CD4-positive, alpha-beta T cell treated with Interleukin-10 for 1 hour (primary cell): ENCODE data around the gene ZNF474.

Source experiments
- DNase-seq: peaks from one replicate; pipeline ENCODE4 v3.0.0-alpha.2; 2020

Gene ZNF474

GRCh38 chr5:122183098-122183787 is 53.9 kb downstream of the ZNF474 start:
- no peak for DNase-seq

GRCh38 chr5:122183788-122184170 is 54.4 kb downstream of the ZNF474 start:
- DNase-seq = no peak

GRCh38 chr5:122184676-122185255 is 55.4 kb downstream of the ZNF474 start:
- DNase-seq = no peak

GRCh38 chr5:122187426-122187825 is 58.1 kb downstream of the ZNF474 start:
- no peak for DNase-seq

- DNase-seq = no peak
These were observed 60.8 kb downstream of the ZNF474 start for GRCh38 chr5:122190156-122190555.

GRCh38 chr5:122192497-122193496 is 63.5 kb downstream of the ZNF474 start:
- peak; percentile 22 for DNase-seq

GRCh38 chr5:122195802-122196394 is 66.6 kb downstream of the ZNF474 start:
- DNase-seq = no peak

GRCh38 chr5:122199146-122199545 is 69.8 kb downstream of the ZNF474 start:
- DNase-seq = no peak

GRCh38 chr5:122200450-122200849 is 71.1 kb downstream of the ZNF474 start:
- no peak for DNase-seq

GRCh38 chr5:122200865-122201264 is 71.5 kb downstream of the ZNF474 start:
- DNase-seq = no peak

GRCh38 chr5:122201365-122201764 is 72.0 kb downstream of the ZNF474 start:
- no peak for DNase-seq

GRCh38 chr5:122202952-122203351 is 73.6 kb downstream of the ZNF474 start:
- DNase-seq = no peak
